ENCODE measurements around the gene CEMIP2. TPM values are rescaled to one million over a fixed set of nuclear protein-coding genes. Genes with fewer than 3 reads are reported as not detected.
A peak's percentile ranks its signal among the peaks of the same experiment; 100 is the strongest.
"Not testable (repeated sequence)": the region's sequence is repeated elsewhere in the genome, so short reads cannot be mapped to it uniquely, and the experiment has no call there.

Gene CEMIP2
- total RNA-seq, 1 experiment from 2014 or later = 16.0 TPM

DNA sequence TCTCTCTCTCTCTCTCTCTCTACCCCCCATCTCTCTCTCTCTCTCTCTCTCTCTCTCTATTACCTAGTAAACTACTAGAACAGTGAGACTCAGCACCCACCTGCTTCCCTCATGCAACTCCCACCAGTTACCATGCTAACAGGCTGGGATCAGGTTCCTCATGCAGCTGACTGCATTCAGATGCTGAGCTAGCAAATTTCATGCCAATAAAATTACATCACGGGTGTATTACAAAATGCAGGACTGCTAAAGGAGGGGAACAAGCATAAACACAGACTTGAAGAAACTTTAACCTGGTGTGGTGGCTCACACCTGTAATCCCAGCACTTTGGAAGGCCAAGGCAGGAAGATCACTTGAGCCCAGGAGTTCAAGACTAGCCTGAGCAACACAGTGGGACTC lies 76.0 kb downstream of the CEMIP2 start:
- no peak for ATAC-seq
- no peak for DNase-seq
- TF ChIP-seq, protein P1, sequence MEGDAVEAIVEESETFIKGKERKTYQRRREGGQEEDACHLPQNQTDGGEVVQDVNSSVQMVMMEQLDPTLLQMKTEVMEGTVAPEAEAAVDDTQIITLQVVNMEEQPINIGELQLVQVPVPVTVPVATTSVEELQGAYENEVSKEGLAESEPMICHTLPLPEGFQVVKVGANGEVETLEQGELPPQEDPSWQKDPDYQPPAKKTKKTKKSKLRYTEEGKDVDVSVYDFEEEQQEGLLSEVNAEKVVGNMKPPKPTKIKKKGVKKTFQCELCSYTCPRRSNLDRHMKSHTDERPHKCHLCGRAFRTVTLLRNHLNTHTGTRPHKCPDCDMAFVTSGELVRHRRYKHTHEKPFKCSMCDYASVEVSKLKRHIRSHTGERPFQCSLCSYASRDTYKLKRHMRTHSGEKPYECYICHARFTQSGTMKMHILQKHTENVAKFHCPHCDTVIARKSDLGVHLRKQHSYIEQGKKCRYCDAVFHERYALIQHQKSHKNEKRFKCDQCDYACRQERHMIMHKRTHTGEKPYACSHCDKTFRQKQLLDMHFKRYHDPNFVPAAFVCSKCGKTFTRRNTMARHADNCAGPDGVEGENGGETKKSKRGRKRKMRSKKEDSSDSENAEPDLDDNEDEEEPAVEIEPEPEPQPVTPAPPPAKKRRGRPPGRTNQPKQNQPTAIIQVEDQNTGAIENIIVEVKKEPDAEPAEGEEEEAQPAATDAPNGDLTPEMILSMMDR (conservative IDR thresholded peaks at IDR 0.05; ENCODE audit: low read depth, low read length) = no peak
- no peak for TF ChIP-seq EZH2phosphoT487 (IDR thresholded peaks at IDR 0.05; ENCODE audit: borderline replicate concordance, low read length)
- no peak for TF ChIP-seq EZH2 (IDR thresholded peaks at IDR 0.05; ENCODE audit: low read length, unreplicated experiment)
- Histone ChIP-seq H3K9me2 (replicated peaks; ENCODE audit: low read length) (no peaks in the 10 kb centered on the region), H2AFZ (ENCODE audit: low read length) (no peak overlapping the region), H3K27ac (ENCODE audit: low read length) (no peak overlapping the region), H3K4me3 (ENCODE audit: low read length) (no peak overlapping the region), H3K79me2 (ENCODE audit: low read length) (no peaks in the 10 kb centered on the region), H3K9me3 (ENCODE audit: low read length) (no peaks in the 10 kb centered on the region), H3K4me2 (ENCODE audit: low read length) (no peak overlapping the region), H3K27me3 (ENCODE audit: low read length) (no peaks in the 10 kb centered on the region), H3F3A (ENCODE audit: low read length, unreplicated experiment) (no peaks in the 10 kb centered on the region), H3K9ac (ENCODE audit: low read length) (no peak overlapping the region), H3K36me3 (ENCODE audit: low read depth, low read length) (peaks cover 4% of the 10 kb centered on the region; the same call in 1 of the 2 replicates), H4K20me1 (ENCODE audit: low read length) (no peaks in the 10 kb centered on the region), H3K4me1 (ENCODE audit: insufficient read depth, low read length) (peaks cover 11% of the 10 kb centered on the region)
- CTCF ChIA-PET = no interaction called here
- POLR2A ChIA-PET (ENCODE audit: unreplicated experiment) = no interaction called here
- BruUV-seq (replicated peaks) = no TSS peak
- intact Hi-C loops (cut with micrococcal nuclease) = no loop called here

DNA sequence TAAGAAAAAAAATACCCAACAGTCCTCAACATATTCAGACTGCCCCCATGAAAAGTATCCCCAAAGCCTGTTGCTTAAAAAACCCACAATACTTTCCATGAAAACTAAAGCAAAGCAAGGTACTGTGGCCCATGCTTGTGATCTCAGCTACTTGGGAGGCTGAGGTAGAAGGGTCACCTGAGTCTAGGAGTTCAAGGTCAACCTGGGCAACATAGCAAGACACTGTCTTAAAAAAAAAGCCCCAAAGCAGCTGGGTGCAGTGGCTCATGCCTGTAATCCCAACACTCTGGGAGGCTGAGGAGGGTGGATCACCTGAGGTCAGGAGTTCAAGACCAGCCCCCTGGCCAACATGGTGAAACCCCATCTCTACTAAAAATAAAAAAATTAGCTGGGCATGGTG lies 76.7 kb downstream of the CEMIP2 start:
- H3F3A ChIP-seq (ENCODE audit: low read length, unreplicated experiment); H4K20me1 ChIP-seq (ENCODE audit: low read length); intact Hi-C loops (cut with micrococcal nuclease); H3K4me2 ChIP-seq (ENCODE audit: low read length); POLR2A ChIA-PET (ENCODE audit: unreplicated experiment); DNase-seq; H3K9me2 ChIP-seq (replicated peaks; ENCODE audit: low read length); H3K9ac ChIP-seq (ENCODE audit: low read length); H2AFZ ChIP-seq (ENCODE audit: low read length); BruUV-seq (replicated peaks); CTCF ChIA-PET; H3K79me2 ChIP-seq (ENCODE audit: low read length); H3K27ac ChIP-seq (ENCODE audit: low read length); H3K36me3 ChIP-seq (ENCODE audit: low read depth, low read length); H3K27me3 ChIP-seq (ENCODE audit: low read length); ATAC-seq; H3K4me3 ChIP-seq (ENCODE audit: low read length); H3K9me3 ChIP-seq (ENCODE audit: low read length): not testable (repeated sequence)
- peaks cover 11% of the 10 kb centered on the region for H3K4me1 ChIP-seq (ENCODE audit: insufficient read depth, low read length)

DNA sequence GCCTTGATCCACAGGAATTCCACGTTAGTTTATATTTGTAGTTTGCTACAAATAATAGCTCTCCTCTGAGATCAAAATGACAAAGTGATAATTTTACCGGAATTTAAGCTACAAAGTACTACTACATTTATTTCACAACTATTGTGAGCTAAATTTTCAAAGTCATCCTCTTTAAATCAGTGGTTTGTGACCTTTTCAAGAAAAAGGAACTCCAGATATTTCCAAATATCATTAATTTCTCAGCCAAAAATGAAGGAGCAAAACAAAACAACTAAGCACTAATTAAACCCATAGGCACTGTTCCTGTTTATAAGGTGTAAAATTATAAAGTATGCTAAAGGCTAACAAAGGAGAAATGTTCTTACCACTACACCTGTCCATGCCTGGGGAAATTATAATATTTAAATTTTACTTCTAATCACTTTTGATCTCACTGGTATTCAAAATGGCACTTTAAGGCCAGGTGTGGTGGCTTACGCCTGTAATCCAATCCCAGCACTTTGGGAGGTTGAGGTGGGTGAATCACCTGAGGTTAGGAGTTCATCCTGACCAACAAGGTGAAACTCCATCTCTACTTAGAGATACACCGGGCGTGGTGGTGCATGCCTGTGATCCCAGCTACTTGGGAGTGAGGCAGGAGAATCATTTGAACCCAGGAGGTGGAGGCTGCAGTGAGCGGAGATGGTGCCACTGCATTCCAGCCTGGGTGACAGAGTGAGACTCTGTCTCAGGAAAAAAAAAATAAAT lies 77.5 kb downstream of the CEMIP2 start:
- Histone ChIP-seq H3K4me3 (ENCODE audit: low read length) (no peak overlapping the region), H3K36me3 (ENCODE audit: low read depth, low read length) (peaks cover 4% of the 10 kb centered on the region; the same call in 1 of the 2 replicates), H2AFZ (ENCODE audit: low read length) (no peak overlapping the region), H3K79me2 (ENCODE audit: low read length) (no peaks in the 10 kb centered on the region), H3K9me3 (ENCODE audit: low read length) (no peaks in the 10 kb centered on the region), H3K4me1 (ENCODE audit: insufficient read depth, low read length) (peaks cover 15% of the 10 kb centered on the region), H3K4me2 (ENCODE audit: low read length) (no peak overlapping the region), H3K27me3 (ENCODE audit: low read length) (no peaks in the 10 kb centered on the region), H3K9ac (ENCODE audit: low read length) (no peak overlapping the region), H3K9me2 (replicated peaks; ENCODE audit: low read length) (no peaks in the 10 kb centered on the region), H3F3A (ENCODE audit: low read length, unreplicated experiment) (no peaks in the 10 kb centered on the region), H4K20me1 (ENCODE audit: low read length) (no peaks in the 10 kb centered on the region), H3K27ac (ENCODE audit: low read length) (no peak overlapping the region)
- ChIA-PET POLR2A (ENCODE audit: unreplicated experiment) (no interaction called here), CTCF (no interaction called here)
- intact Hi-C loops (cut with micrococcal nuclease) = no loop called here
- ATAC-seq (no peak; the same call in 1 of the 2 replicates), DNase-seq (peak; percentile 48)
- TF ChIP-seq, protein P1 (conservative IDR thresholded peaks at IDR 0.05; ENCODE audit: low read depth, low read length) = no peak
- TF ChIP-seq EZH2phosphoT487 (IDR thresholded peaks at IDR 0.05; ENCODE audit: borderline replicate concordance, low read length) (no peak), EZH2 (IDR thresholded peaks at IDR 0.05; ENCODE audit: low read length, unreplicated experiment) (no peak)
- no TSS peak for BruUV-seq (replicated peaks)
